GM03348 (cell line): Measurements from ENCODE around the gene CLCF1.

Experiments used
- DNase-seq: peaks from one replicate; pipeline ENCODE4 v3.0.0; 2012; ENCODE audit warnings: low spot score

The CLCF1 gene

GRCh38 chr11:67395555-67396258 lies 22.3 kb upstream of the CLCF1 start:
- no peak for DNase-seq

DNA sequence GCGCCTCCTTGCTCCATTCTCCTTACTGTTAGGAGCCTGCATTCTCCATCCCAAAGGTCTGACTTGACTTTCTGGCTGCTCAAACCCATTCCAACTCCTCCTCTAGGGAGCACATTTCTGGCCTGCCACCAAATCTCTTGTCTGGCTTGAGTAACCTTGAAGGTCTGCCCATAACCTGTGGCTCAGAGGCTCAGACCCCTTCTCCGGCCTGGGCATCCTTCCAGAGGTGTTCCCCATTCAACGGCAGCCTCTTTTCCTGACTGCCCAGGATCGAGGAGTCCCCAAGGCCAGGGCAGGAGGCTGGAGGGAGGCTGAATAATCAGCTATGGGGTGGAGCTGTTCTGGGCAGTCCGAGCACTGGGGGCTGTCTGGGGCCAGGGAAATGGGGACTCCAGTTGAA lies 20.6 kb upstream of the CLCF1 start:
- DNase-seq, result no peak

DNA sequence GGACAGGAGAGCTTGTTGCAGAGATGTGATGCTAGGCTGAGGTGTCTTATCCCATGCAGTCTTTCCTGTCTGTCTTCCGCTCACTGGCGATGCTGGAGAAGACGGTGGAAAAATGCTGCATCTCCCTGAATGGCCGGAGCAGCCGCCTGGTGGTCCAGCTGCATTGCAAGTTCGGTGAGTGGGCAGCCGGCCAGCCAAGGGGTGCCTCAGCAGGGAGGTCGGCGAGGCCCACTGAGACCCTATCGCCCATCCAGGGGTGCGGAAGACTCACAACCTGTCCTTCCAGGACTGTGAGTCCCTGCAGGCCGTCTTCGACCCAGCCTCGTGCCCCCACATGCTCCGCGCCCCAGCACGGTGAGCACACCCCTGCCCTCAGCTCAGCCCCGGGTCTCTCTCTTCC lies 20.0 kb upstream of the CLCF1 start:
- no peak for DNase-seq

- no peak for DNase-seq
Measured at GRCh38 chr11:67392183-67392715, 18.9 kb upstream of the CLCF1 start.

DNA sequence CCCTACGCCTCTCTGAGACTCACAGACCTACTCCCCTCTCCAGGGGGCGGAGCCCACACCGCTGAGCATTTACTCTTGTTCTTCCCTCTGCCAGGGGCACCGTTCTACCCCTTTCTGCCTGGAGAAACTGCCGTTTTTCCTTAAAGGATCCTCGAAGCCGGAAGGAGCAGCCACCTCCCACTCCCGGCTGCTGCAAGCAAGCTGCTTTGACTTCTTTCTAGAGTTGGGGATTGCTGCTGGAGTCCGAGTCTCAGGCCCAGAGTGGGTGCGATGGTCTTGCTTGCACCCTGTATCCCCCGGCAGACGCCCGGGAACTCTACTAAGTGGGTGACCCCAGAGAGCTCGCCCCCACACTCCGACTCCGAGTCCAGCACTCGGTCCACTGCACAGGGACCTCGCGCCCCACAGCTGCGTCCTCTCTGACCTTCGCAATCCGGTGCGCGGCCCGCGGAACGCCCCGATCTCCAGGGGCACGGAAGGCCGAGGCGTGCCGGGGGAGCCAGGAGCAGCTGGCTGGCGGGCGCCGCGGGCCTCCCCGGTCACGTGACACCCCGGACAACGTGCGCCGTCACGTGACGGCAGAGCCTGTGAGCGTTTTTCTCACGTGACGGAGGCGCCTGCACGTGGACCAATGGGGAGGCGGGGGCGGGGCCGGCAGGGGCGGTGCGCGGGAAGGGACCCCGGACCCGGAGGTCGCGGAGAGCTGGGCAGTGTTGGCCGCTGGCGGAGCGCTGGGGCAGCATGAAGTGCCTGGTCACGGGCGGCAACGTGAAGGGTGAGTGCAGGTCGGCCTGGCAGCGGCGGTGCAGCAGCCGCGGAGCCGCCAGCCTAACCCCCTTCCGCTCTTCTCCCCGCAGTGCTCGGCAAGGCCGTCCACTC lies 18.1 kb upstream of the CLCF1 start, which contains the start of gene RAD9A:
Gene RAD9A (plus strand): TSS at position 683 of the 879 bp plus-strand sequence. CDS start 59 bp downstream, at position 742.
- peak; percentile 98 for DNase-seq

GRCh38 chr11:67390947-67391303 lies 17.5 kb upstream of the CLCF1 start:
- DNase-seq, result no peak

DNA sequence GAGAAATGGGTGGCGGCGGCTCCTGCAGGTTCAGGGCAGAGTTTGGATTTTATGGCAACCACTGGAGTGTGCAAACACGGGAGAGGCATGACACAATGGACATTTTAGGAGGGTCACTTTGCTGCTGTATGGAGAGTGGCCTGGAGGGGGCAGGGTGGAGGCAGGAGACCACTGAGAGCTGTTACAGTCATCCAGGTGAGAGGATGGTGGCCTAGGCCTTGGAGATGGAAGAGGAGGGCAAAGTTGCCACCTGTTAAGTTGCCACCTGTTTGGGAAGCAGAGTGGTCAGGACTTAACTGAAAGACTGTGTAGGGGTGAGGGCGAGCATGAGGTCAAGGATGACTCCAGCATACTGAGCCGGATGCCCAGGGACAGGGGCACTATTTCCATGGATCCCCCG lies 16.1 kb upstream of the CLCF1 start:
- DNase-seq, result peak; percentile 49

GRCh38 chr11:67387518-67387917 lies 14.1 kb upstream of the CLCF1 start:
- DNase-seq, result no peak

GRCh38 chr11:67387069-67387468 lies 13.7 kb upstream of the CLCF1 start:
- no peak for DNase-seq

GRCh38 chr11:67384851-67385366 lies 11.5 kb upstream of the CLCF1 start:
- DNase-seq, result no peak

DNA sequence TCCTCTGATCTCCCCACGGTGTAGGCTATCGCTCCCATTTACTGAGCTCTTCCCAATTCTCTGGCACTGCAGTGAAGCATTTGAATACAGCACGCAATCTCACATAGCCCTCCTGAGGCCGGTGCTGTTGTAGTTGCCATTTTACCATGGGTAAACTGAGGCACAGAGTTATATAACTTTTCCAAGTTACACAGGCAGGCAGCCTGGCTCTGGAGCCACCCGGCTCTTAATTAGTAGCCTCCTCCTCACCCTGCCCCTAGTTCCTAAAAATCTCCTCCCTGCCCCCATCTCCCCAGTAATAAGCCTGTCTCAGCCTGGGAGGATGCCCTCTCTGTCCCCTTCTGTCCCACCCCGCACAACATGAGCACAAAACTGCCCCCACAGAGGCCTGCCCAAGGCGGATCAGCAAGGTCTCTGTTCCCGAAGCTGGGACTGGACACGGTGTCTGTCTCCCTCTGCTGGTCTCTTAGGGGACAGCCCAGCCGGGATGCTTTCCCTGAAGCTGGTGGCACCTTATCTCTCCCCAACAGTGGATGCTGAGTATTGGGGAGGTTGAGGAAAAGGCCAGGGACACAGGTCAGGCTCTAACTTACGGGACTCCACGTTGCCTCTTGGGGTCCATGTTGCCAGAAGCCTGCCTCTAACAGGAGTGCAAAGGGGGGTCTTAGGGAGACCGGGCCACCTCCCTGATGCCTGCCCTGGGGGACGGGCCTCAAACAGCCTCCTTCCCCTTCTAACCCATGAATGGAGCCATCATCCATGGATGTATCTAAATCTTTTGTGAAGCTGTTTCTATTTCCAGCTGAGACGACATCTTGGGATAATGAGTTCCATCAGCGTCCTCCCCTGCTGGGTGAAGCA lies 9.1 kb upstream of the CLCF1 start:
- DNase-seq, result peak; percentile 85

DNA sequence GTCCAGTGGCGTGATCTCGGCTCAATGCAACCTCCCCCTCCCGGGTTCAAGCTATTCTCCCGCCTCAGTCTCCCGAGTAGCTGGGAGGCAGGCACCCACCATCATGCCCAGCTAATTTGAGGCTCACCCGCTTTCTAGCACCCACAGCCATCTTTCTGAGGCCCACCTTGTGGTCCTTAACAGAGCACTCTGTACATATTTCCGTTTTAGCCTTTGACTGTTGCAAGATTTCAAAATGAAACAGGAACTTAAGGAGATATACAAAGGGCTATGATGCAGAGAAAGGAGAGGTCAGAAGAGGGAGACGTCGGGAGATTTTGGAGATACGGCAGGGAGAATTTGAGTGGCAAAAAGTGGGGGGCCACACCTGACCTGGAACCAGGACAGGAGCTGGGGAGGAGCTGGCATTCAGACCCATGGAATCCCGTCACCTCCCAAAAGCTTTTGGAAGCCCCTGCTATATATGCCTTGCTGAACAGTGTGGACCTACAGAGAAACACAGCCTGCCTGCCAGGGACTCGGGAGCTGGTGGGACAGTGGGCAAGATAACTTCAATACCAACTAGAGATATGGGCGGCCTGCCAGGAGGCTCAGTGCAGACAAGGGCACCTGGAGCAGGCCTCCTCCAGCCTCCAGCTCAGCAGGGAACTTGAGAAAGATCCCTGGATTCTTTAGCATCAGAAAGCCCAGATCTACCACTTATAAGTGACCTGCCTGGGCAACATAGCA lies 8.0 kb upstream of the CLCF1 start:
- no peak for DNase-seq

DNA sequence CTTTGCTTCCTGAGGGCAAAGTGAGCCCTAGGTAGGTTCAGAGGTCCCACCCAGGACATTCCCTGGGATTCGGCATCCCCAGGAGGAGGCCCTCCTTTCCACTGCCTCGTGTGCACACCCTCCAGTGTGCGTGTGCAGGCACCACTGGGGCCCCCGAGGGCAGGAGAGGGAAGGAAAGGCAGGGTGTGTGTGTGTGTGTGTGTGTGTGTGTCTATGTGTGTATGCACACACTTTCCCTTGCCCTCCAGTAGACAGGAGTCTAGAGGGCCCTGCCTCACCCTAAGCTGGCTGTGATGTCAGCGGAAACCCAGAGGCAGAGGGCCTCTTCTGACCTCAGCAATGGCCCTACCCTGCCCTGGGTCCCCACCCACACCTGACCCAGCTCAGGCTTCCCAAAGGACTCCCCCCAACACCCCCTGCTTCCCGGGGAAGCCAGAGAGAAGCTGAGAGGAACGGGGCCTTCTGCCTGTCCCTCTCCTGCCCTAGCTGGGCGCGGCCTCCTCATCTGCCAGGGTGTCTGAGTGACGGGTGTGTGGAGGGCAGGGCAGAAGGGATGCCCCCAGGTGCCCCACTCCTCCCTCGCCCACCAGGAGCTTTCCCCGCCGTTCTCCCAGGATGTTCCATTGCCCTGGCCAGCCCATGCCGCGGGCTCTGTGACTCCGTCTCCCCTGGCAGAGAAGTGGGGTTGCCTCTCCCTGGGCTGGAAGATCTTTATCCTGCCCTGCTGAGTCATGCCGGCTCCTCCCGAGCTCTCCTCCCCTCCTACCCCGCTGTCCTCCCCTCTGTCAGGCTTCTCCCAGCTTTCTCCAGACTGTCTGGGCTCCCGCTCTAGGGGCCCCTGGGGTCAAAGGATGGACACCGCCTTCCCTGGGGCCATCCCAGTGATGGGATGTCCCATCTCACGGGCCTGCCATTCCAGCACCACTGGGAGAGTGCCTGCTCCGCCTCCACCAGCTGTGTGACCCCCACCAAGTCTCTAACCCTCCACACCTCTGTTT lies 6.0 kb upstream of the CLCF1 start:
- peak; percentile 82 for DNase-seq

DNA sequence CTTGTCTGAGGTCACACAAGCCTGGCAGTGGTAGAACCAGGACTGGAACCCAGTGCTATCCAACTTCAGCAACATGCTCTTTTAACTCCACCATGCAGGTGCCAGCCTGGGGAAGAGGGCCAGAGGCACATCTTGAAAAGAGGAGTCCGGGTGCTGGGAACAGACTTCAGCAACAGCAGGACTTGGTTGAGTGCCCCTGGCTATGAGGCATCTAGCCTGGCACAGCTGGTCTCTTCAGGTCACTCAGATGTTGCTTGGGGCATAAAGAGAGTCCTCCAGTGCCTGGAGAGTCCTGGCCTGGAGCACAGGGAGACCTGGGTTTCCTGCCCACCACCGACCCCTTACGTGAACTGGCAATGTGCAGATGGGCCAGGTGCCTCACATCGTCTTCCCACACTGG lies 5.1 kb upstream of the CLCF1 start:
- no peak for DNase-seq

- DNase-seq, result no peak
Measured at GRCh38 chr11:67376873-67377808, 3.7 kb upstream of the CLCF1 start.

- no peak for DNase-seq
Measured at GRCh38 chr11:67376063-67376820, 2.8 kb upstream of the CLCF1 start.

DNA sequence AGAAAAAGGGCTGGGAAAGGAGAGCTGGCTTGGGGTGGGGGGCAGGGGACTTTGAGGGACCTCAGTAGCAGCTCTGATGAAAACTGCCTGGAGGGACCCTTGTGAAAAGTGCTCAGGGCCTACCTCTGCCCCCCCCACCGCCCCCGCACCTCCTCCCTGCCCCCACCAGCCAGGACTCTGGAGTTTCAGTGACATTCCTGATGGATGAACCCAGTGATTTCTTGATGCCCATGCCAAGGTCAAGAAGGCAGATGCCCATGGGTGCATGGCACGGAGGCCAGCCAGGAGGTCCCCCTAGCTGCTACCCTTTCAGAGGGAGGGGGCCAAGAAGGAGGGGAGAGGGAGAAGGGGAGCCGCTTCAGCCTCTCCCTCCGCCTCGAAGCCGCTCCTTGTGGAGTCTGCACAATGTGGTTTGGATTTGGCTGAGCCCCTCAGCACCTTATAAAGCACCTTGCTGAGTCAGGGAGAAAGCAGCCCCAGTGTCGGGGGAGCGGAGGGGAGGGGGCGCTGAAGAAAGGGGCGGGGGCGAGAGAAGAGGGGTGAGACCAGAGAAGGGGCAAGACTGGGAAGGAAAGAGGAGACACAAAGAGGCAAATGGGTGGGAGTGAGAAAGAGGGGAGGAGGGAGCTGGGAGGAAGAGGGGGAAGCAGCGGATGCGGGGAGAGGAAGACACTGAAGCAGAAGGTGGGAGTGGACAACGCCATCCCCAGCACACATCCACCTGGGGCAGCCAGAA lies 2.1 kb upstream of the CLCF1 start:
- DNase-seq, result no peak
